ENCODE measurements around the gene OR7C1. TPM values are rescaled to one million over a fixed set of nuclear protein-coding genes. Genes with fewer than 3 reads are reported as not detected.

The OR7C1 gene
- total and polyA plus RNA-seq, 12 donors = 0.01 to 0.07 (median 0.02) TPM; not detected in 7

GRCh38 chr19:14748601-14749000, 86.4 kb downstream of the OR7C1 start:
- no peak for ATAC-seq

More at GRCh38 chr19:14748601-14749000, 86.4 kb downstream of the OR7C1 start:
- H3K27me3 ChIP-seq = no peaks in the 10 kb centered on the region
- intact Hi-C loops (cut with DNase I) = no loop called here
- H3K36me3 ChIP-seq = peaks cover 0 to 77% (median 0%) of the 10 kb centered on the region in 9 donors
- no peak overlapping the region for H3K27ac ChIP-seq
- WGBS, 2 donors = 84 to 86% methylated on average over 6 of the region's 6 CpGs
- no peaks in the 10 kb centered on the region for H3K4me1 ChIP-seq
- H3K9me3 ChIP-seq = no peaks in the 10 kb centered on the region
- no peak for DNase-seq
- TF ChIP-seq CTCF (IDR thresholded peaks at IDR 0.05) = no peak
- no peak overlapping the region for H3K4me3 ChIP-seq

Other genes with a start within 250 kb of the OR7C1 start
- gene ADGRE3, start 160.3 kb downstream of the OR7C1 start, total RNA-seq = under 1 TPM in 7 of 10 donors, not detected in 3; 0.15 to 0.78 (median 0.26) TPM
- gene ADGRE3, start 160.3 kb downstream of the OR7C1 start, polyA plus RNA-seq = under 1 TPM in 1 of 2 donors, not detected in 1; 0.01 TPM
- 10 to 100 TPM in 2 of 10 donors, 1 to 10 TPM in 8; 5.8 to 10.3 (median 8.5) TPM for gene ZNF333, start 145.1 kb downstream of the OR7C1 start, total RNA-seq
- gene ZNF333, start 145.1 kb downstream of the OR7C1 start, polyA plus RNA-seq = 10 to 100 TPM in 1 of 2 donors, 1 to 10 TPM in 1; 4.2 to 12.8 TPM
- 1 to 10 TPM in 4 of 10 donors, under 1 TPM in 6; 0.17 to 5.0 (median 0.87) TPM for gene ADGRE2, start 56.6 kb downstream of the OR7C1 start, total RNA-seq
- under 1 TPM; 0.38 to 0.44 TPM for gene ADGRE2, start 56.6 kb downstream of the OR7C1 start, polyA plus RNA-seq
- not detected for gene OR7A5, start within 50 bp of the OR7C1 start, total RNA-seq
- not detected for gene OR7A5, start within 50 bp of the OR7C1 start, polyA plus RNA-seq
- gene OR7A10, start 13.7 kb upstream of the OR7C1 start, total RNA-seq = not detected
- gene OR7A10, start 13.7 kb upstream of the OR7C1 start, polyA plus RNA-seq = not detected
- gene OR7A17, start 50.9 kb upstream of the OR7C1 start, total RNA-seq = not detected
- gene OR7A17, start 50.9 kb upstream of the OR7C1 start, polyA plus RNA-seq = not detected
- not detected for gene OR7C2, start 106.3 kb upstream of the OR7C1 start, total RNA-seq
- not detected for gene OR7C2, start 106.3 kb upstream of the OR7C1 start, polyA plus RNA-seq
- not detected for gene SLC1A6, start 144.7 kb upstream of the OR7C1 start, total RNA-seq
- gene SLC1A6, start 144.7 kb upstream of the OR7C1 start, polyA plus RNA-seq = not detected
- gene CASP14, start 214.3 kb upstream of the OR7C1 start, total RNA-seq = not detected
- gene CASP14, start 214.3 kb upstream of the OR7C1 start, polyA plus RNA-seq = not detected
- gene OR1I1, start 247.0 kb upstream of the OR7C1 start, total RNA-seq = not detected
- gene OR1I1, start 247.0 kb upstream of the OR7C1 start, polyA plus RNA-seq = not detected

Data from heart right ventricle (tissue), 16 donors.